ENCODE data around the gene OR1F1.
A peak's percentile ranks its signal among the peaks of the same experiment; 100 is the strongest.

The OR1F1 gene

DNA sequence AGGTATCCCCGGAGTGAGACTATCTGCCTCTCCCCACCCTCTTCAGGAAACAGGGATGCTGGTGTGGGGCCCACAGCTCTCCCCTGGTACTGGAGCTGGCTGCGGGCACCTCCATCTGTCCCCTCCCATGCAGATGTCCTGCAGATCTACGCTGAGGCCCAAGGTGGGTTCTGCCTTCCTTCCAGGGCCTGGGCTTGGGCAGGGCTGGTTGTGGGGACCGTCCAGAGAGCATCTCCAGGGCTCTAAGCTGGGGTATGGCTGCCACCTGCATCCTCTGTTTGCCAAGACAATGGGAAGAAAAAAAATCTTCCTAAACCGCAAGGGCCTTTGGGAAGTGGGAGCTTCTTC, 40.3 kb upstream of the OR1F1 start:
- H3K27ac ChIP-seq: no peak overlapping the region
- TF ChIP-seq, protein P1, sequence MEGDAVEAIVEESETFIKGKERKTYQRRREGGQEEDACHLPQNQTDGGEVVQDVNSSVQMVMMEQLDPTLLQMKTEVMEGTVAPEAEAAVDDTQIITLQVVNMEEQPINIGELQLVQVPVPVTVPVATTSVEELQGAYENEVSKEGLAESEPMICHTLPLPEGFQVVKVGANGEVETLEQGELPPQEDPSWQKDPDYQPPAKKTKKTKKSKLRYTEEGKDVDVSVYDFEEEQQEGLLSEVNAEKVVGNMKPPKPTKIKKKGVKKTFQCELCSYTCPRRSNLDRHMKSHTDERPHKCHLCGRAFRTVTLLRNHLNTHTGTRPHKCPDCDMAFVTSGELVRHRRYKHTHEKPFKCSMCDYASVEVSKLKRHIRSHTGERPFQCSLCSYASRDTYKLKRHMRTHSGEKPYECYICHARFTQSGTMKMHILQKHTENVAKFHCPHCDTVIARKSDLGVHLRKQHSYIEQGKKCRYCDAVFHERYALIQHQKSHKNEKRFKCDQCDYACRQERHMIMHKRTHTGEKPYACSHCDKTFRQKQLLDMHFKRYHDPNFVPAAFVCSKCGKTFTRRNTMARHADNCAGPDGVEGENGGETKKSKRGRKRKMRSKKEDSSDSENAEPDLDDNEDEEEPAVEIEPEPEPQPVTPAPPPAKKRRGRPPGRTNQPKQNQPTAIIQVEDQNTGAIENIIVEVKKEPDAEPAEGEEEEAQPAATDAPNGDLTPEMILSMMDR (conservative IDR thresholded peaks at IDR 0.05): no peak

DNA sequence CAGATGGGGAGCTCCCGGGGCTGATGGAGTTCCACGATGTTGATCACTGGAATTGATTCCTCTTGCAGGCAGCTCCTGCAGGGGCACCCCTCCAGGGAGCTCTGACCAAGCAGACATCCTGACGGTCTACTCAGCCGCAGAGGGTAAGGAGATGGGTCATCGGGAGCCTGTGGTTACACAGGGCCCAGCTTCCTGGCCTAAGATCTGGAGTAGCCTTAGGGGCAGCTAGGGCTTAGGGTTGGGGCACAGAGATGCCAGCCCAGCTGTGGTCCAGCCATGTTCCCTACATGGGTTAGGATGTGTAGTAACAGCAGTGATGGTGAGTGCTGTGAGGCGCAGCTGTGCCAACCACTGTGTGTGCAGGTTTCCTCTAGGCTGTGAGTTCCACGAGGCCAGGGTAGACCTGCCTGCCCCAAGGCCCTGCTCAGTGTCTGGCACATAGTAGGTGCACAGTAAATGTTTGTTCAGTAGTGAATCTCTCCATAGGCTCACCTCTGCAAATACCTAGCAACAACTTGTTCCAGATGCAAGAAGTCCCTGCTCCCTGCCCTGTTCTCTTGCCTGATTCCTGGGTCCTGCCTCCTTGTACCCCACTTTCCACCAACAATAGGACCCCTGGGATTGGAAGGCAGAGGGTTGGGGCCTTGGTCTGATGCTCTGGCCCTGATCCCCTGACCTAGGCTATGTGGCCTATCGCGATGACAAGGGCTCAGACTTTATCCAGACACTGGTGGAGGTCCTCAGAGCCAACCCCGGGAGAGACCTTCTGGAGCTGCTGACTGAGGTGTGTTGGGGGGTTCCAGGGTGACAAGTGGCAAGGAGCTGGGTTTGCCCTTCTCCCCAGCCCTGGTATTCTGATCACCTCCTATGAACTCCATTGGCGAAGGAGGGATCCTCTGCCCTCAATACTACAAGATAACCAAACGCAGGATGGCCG, 39.5 kb upstream of the OR1F1 start:
- H3K27ac ChIP-seq: no peak overlapping the region
- TF ChIP-seq, protein P1 (conservative IDR thresholded peaks at IDR 0.05): no peak

DNA sequence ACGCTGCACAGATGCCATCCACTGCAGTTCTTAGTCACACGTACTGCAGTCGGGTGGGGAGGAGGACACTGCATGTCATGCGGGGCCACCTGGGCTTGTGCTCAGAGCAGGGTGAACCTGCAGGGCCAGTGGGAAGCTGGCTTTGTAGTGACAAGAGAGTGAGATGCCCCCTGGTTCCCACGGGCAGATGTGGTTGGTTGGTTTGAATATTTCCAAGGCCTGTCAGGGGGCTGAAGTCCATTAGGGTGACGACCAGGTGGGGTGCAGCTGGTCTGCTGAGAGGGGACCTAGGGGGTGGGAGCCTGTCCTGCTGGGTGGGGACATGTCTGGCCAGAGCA, 38.8 kb upstream of the OR1F1 start:
- H3K27ac ChIP-seq: peak overlapping the region; percentile 77
- TF ChIP-seq, protein P1 (conservative IDR thresholded peaks at IDR 0.05): no peak

DNA sequence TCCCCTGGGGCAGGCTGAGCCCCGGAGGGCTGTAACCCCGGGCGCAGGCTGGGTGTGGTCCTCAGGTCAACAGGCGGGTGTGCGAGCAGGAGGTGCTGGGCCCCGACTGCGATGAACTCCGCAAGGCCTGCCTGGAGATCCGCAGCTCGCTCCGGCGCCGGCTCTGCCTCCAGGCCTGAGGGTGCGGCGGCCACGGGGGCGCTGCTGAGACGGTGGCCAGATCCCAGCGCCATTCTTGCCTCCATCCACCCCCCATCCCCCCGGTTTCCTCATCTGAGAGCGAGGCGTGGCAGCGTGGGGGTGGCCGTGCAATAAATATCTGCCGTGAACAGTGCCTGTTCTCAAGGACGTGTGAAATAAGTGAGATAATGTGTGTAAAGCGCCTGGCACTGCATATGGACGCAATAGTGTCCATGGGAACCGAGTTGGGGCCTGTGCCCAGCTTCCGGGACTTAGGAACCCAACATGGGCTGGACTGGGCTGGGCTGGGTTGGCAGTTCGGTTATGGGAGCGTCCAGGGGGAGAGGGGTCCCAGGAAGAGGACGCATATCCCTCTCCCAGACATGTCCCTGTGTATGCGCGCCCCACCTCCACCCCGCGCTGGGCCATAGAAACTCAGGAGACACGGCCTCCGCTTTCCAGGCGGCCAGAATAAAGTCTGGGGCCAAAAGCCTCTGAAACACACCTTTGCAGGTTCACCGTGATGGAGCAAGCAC, 38.2 kb upstream of the OR1F1 start:
- TF ChIP-seq, protein P1 (conservative IDR thresholded peaks at IDR 0.05): peak; percentile 61
- H3K27ac ChIP-seq: peak overlapping the region; percentile 77

DNA sequence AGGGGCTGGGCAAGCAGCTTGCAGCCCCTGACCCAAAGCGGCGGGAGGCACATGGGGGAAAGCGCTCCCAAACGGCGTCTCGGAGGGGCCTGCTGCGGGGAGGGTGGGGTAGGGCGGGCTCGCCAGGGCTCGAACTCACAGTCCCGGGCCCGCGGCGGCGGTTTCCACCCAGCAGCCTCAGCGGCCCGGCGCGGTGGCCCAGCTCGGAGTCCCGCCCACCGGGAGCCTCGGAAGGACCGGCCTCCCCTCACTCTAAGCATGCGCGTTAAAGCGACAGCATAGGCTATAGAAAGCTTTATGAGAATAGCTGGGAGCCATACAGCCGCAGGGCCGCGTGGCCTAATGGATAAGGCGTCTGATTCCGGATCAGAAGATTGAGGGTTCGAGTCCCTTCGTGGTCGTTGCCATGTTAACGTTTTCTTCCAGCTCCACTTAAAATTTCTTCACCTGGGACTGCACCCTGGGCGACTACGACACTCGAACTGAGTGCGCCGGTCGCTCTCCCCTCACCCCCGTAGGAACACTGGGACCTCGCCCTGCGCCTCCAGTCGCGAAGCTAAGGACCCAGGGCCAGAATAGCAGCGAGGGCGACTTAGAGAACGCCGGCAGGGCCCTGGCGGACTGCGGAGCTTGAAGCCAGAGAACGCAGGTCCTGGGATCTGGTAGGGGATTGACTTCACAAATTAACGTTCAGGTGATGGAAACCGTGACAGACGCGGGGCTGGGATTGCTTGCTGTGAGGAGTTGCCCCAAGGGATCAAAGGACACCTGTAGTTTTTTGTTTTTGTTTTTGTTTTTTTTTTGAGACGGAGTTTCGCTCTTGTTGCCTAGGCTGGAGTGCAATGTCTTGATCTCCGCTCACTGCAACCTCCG, 37.4 kb upstream of the OR1F1 start:
- TF ChIP-seq, protein P1 (conservative IDR thresholded peaks at IDR 0.05): no peak
- peak overlapping the region; percentile 77 for H3K27ac ChIP-seq

DNA sequence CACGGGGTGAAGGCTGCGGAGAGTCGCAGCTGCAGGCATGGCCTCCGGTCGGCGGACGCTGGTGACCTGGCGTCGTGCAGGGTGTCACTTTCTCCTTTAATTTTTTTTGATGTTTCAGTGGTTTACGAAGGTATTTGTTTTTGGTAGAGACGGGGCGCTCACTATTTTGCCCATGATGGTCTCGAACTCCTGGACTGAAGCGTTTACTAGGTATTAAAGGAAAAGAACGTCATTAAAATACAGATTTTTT, 36.1 kb upstream of the OR1F1 start:
- peak overlapping the region; percentile 20; the same call in 1 of the 2 replicates for H3K27ac ChIP-seq

More for the DNA sequence above, 36.1 kb upstream of the OR1F1 start:
- TF ChIP-seq, protein P1 (conservative IDR thresholded peaks at IDR 0.05): no peak
